Left renal cortex interstitium (tissue), 4 donors: Measurements from ENCODE around the gene ZNF57. TPM values are rescaled to one million over a fixed set of nuclear protein-coding genes. Genes with fewer than 3 reads are reported as not detected.
"Not testable (repeated sequence)": the region's sequence is repeated elsewhere in the genome, so short reads cannot be mapped to it uniquely, and the experiment has no call there.

Experiments used
- DNase-seq, 4 donors: peaks; one replicate each; pipeline ENCODE4 v3.0.0-alpha.2; 2013; ENCODE audit warnings: low read depth in 4 of 4, low spot score in 2 of 4, missing footprints in 1 of 4
- polyA plus RNA-seq, 4 donors: library from polyadenylated mRNA; unstranded; fragments of 120-200 nt; gene quantifications; one replicate each; pipeline ENCODE4 v1.2.1, GENCODE V29; 2013; ENCODE audit not compliant: insufficient read length in 4 of 4

The ZNF57 gene
- polyA plus RNA-seq, 4 donors = 5.9 to 9.4 (median 7.1) TPM

DNA sequence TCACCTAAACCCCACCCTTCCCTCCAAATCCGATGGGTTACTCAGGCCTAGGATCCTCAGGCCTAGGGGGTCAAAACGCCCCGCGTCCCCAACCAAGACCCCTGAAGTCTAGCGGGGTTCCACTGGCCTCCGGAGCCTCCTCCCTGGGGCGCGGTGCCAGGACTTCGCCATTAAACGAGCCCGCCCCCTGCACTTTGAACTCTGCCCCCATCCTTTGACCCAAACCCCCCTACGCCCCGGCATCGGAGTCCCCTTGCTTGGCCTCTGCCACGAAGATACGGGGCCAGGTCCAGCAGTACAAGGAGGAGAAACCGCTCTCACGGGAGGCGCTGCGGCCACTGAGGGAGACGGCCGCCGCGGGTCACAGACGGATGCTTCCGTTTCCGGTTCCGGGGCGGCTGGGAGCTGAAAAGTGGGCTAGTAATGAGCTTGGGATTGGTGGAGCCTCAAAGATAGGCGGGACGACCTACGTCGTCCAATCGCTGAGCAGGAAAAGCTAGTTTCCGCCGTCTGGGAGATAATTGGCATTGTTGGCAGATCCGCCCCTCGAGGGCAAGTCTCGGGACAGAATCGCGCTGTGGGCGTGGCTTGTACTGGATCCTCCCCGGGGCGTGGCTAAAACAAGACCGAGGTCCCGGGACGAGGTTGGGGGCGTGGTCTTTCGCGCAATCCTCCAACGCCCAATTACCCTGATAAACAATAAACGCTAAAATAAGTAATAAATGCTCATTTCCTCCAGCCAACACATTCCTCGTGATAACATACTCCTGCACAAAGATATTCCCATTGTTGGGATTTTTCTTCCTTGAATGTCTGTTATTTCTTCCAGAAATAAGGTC, 49.8 kb downstream of the ZNF57 start:
- peak; percentile 97 to 100 (median 99) for DNase-seq

DNA sequence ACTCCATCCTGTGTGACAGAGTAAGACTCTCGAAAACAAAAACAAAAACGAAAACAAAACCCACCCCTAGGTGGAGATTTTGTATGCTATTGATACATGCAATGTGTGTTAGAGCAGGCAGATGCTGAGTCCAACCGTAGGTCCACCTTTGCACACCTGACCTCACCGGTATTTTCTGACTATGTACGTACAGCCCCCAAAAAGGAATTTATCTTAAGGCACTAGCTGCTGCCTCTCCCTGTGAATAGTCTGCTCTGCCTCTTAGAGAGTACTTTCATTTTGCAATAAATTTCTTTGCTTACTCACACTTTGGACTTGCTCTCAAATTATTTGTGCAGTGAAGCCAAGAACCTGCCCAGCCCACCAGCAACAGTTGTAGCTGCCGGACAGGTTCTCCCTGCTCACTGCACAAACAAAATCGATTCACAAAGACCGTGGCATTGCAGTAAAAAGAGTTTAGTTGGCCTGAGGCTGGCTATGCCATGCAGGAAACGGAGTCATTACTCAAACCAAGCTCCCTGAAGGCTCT, 52.3 kb downstream of the ZNF57 start:
- no peak for DNase-seq

DNA sequence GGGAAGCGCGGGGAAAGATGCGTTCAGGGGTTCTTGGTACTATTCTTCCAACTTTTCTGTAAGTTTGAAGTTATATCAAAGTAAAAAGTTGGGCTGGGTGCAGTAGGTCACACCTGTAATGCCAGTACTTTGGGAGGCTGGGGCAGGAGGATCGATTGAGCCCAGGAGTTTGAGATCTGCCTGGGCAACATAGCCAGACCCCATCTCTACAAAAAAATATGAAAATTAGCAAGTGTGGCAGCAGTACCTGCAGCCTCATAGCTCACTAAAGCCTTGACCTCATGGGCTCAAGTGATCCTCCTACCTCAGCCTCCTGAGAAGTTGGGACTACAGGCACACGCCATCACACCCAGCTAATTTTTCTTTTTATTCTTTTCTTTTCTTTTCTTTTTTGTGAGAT, 56.4 kb downstream of the ZNF57 start:
- no peak for DNase-seq

DNA sequence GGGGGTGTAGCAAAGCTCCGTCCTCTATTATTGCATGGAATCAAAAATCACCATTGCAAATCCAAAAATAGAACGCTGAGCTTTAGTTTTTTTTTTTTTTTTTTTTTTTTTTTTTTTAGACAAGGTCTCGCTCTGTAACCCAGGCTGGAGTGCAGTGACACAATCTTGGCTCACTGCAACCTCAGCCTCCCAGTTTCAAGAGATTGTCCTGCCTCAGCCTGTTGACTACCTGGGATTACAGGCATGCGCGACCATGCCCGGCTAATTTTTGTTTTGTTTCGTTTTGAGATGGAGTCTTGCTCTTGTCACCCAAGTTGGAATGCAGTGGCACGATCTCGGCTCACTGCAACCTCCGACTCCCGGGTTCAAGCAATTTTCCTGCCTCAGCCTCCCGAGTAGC, 59.4 kb downstream of the ZNF57 start:
- no peak for DNase-seq

DNA sequence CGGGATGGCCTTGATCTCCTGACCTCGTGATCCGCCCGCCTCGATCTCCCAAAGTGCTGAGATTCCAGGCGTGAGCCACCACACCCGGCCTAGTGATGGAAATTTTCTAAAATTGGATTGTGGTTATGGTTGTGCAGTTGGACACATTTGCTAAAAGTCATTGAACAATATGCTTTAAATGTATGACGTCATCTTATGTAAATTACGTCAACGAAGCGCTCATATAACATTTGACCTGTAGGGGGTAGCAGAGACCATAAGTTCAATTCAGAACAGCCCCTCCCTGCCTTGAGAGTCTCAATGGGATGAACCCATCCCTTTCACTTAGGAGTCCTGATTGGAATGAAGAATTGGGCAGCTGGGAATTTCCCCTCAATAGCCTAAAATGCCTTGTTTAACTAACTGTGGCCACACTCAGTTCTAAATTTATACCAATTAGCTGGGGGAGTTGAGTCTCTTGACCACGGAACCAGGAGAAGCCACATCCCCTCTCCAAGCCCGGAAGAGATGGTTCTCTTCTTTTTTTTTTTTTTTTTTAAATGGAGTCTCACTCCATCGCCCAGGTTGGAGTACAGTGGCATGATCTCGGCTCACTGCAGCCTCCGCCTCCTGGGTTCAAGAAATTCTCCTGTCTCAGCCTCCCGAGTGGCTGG, 61.4 kb downstream of the ZNF57 start:
- no peak for DNase-seq

DNA sequence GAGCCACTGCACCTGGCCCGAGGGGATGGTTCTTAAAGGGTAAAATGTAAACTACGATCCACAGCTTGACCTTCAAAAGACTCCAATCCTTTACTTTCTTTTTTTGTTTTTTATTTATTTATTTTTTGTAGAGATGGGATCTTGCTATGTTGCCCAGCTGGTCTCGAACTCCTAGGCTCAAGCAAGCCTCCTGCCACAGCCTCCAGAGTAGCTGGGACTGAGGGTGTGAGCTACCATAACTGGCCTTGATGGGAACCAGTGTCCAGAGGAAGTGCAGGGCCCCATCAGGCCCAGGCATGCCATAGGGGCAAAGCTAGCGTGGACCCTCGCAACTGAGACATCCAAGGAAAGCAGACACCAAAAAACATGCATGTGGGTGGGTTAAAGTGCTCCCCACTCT, 62.4 kb downstream of the ZNF57 start:
- no peak for DNase-seq

DNA sequence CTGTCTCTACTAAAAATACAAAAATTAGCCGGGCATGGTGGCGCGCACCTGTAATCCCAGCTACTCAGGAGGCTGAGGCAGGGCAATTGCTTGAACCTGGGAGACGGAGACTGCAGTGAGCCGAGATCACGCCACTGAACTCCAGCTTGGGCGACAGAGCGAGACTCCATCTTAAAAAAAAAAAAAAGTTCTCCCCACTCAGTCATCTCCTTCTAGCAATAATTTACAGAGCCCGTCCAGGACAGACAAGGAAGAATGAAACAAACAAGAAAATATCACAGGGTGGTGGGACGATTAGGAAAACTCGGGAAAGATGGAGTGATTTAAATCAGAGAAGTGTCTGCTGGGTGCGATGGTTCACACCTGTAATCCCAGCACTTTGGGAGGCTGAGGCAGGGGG, 62.9 kb downstream of the ZNF57 start:
- not testable (repeated sequence) for DNase-seq

DNA sequence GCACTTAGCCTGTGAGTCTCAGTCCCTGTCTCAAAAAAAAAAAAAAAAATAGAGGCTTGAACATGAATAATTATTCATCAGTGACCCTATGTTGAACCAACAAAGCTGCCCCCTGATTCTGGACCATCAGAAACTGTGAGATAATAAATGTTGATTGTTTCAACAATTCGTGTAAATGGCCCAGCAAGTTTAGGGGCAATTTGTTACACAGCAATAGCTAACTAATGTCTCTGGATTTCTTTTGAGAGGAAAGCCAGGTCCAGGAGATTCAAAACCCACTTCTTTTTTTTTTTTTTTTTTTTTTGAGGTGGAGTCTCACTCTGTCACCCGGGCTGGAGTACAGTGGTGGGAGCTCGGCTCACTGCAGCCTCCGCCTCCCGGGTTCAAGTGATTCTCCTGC, 64.1 kb downstream of the ZNF57 start:
- no peak for DNase-seq

DNA sequence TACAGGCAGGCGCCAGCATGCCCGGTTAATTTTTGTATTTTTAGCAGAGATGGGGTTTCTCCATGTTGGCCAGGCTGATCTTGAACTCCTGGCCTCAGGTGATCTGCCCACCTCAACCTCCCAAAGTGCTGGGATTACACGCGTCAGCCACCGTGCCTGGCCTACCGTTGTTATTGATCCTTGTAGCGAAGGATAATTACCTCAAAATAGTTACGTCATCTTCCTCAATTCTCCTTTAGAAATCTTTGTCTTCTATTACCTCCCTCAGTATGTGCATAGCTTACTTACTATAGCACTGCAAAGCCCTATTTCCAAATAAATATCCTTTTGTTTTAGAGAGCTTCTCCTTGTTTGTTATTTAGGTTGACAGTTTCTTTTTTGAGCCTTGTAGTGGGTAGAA, 67.2 kb downstream of the ZNF57 start:
- no peak for DNase-seq

Other genes with a start within 250 kb of the ZNF57 start
- 1 to 10 TPM; 5.2 to 7.7 (median 7.0) TPM for gene GNG7, start 198.2 kb upstream of the ZNF57 start, polyA plus RNA-seq
- gene DIRAS1, start 179.6 kb upstream of the ZNF57 start, polyA plus RNA-seq = 1 to 10 TPM; 2.5 to 5.0 (median 3.4) TPM
- 10 to 100 TPM; 25.4 to 39.0 (median 29.7) TPM for gene SLC39A3, start 160.9 kb upstream of the ZNF57 start, polyA plus RNA-seq
- 10 to 100 TPM; 45.4 to 74.1 (median 64.4) TPM for gene SGTA, start 117.7 kb upstream of the ZNF57 start, polyA plus RNA-seq
- 10 to 100 TPM; 39.5 to 66.8 (median 53.9) TPM for gene THOP1, start 115.4 kb upstream of the ZNF57 start, polyA plus RNA-seq
- 10 to 100 TPM in 2 of 4 donors, 1 to 10 TPM in 2; 8.1 to 11.1 (median 9.4) TPM for gene ZNF554, start 81.1 kb upstream of the ZNF57 start, polyA plus RNA-seq
- gene ZNF555, start 59.5 kb upstream of the ZNF57 start, polyA plus RNA-seq = 10 to 100 TPM; 11.0 to 14.3 (median 12.0) TPM
- gene ZNF556, start 33.6 kb upstream of the ZNF57 start, polyA plus RNA-seq = 1 to 10 TPM in 1 of 4 donors, under 1 TPM in 3; 0.43 to 1.1 (median 0.74) TPM
- 1 to 10 TPM; 7.2 to 8.5 (median 7.8) TPM for gene ZNF77, start 44.0 kb downstream of the ZNF57 start, polyA plus RNA-seq
- gene TLE6, start 76.6 kb downstream of the ZNF57 start, polyA plus RNA-seq = 10 to 100 TPM in 3 of 4 donors, 1 to 10 TPM in 1; 6.4 to 11.4 (median 10.5) TPM
- gene TLE2, start 128.4 kb downstream of the ZNF57 start, polyA plus RNA-seq = 10 to 100 TPM; 28.8 to 52.5 (median 44.5) TPM
- gene TLE5, start 161.6 kb downstream of the ZNF57 start, polyA plus RNA-seq = 100 to 1,000 TPM; 414 to 627 (median 476) TPM
- 10 to 100 TPM; 56.5 to 66.8 (median 62.4) TPM for gene GNA11, start 193.4 kb downstream of the ZNF57 start, polyA plus RNA-seq
- 1 to 10 TPM in 2 of 4 donors, under 1 TPM in 2; 0.64 to 1.3 (median 0.97) TPM for gene GNA15, start 235.1 kb downstream of the ZNF57 start, polyA plus RNA-seq